ENCODE measurements around the gene ITGB1BP1.

DNA sequence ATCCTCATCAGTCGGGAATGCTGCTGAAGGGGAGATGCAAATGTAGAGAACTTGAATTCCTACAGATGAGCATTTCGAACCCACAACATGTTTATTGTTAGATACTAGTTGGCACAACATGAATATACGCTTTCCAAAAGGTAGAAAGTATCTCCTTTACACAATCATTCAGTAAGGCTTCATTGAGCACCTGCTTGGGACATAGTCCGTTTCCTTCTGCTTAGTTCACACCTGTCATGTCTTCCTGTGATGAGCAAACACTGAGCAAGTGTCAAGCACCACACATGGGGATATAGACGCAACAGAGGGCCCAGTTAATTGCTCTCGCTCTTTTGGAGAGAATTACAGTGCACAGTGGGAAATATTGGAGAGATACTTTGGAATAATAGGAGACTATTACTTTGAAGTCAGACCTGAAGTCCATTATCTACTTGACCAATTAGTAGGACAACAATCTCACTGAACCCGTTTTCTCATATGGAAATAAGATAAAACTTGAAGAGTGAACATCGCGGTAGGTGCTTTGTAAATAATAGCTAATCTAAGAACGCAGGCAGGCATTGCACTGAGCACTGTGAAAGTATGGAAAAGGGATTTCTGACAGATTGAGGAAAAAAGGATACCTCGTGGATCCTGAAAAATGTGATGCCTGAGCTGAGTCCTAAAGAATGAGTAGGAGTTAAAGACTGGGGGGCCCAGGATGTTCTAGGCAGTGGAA is 1.3 kb upstream of the ITGB1BP1 start:
- TF ChIP-seq POLR2A (IDR thresholded peaks at IDR 0.05) (no peak), EP300 (IDR thresholded peaks at IDR 0.05) (no peak), POLR2AphosphoS5 (IDR thresholded peaks at IDR 0.05) (no peak)
- TF ChIP-seq, protein P1, sequence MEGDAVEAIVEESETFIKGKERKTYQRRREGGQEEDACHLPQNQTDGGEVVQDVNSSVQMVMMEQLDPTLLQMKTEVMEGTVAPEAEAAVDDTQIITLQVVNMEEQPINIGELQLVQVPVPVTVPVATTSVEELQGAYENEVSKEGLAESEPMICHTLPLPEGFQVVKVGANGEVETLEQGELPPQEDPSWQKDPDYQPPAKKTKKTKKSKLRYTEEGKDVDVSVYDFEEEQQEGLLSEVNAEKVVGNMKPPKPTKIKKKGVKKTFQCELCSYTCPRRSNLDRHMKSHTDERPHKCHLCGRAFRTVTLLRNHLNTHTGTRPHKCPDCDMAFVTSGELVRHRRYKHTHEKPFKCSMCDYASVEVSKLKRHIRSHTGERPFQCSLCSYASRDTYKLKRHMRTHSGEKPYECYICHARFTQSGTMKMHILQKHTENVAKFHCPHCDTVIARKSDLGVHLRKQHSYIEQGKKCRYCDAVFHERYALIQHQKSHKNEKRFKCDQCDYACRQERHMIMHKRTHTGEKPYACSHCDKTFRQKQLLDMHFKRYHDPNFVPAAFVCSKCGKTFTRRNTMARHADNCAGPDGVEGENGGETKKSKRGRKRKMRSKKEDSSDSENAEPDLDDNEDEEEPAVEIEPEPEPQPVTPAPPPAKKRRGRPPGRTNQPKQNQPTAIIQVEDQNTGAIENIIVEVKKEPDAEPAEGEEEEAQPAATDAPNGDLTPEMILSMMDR (IDR thresholded peaks at IDR 0.05), result no peak

All from stomach (tissue), 4 donors.